Ovary (tissue), 9 donors: Measurements from ENCODE around the gene PRIMA1. TPM values are rescaled to one million over a fixed set of nuclear protein-coding genes. Genes with fewer than 3 reads are reported as not detected.

ENCODE experiments used
- DNase-seq, 5 donors: peaks; one replicate each; pipeline ENCODE4 v3.0.0-alpha.2; 2019 to 2020
- H3K27ac ChIP-seq, 2 donors: fragments of 200-600 bp; one replicate each; pipeline versions ENCODE4 v1.5.1 to v1.8.0; 2019 to 2022
- H3K27me3 ChIP-seq: fragments of 200-600 bp; one replicate; pipeline ENCODE4 v1.8.0; 2022
- H3K36me3 ChIP-seq: fragments of 200-600 bp; sonication (generic); one replicate; pipeline ENCODE4 v1.5.1; 2019
- H3K4me1 ChIP-seq: one replicate; pipeline ENCODE4 v1.8.1; 2013; ENCODE audit warnings: mild to moderate bottlenecking, moderate library complexity; ENCODE audit not compliant: insufficient read depth
- H3K4me3 ChIP-seq: fragments of 200-600 bp; sonication (generic); one replicate; pipeline ENCODE4 v1.5.1; 2017
- H3K9me3 ChIP-seq, 2 donors: fragments of 200-600 bp in 1 of 2; sonication (generic) in 1 of 2; one replicate each; pipeline versions ENCODE4 v1.5.1 to v1.8.1; 2013 to 2019; ENCODE audit warnings: mild to moderate bottlenecking in 1 of 2, moderate library complexity in 1 of 2
- CTCF ChIP-seq, 3 donors: fragments of 450-650 bp in 2 of 3; fragments of 200-600 bp in 1 of 3; IDR thresholded peaks; one replicate each; pipeline versions ENCODE4 v1.5.1 to v1.8.0; 2016 to 2022; ENCODE audit warnings: antibody characterized with exemption in 3 of 3, mild to moderate bottlenecking in 1 of 3
- EP300 ChIP-seq: sonication (generic); formaldehyde crosslinking; IDR thresholded peaks from one replicate; pipeline ENCODE4 v1.6.1; 2017; ENCODE audit warnings: antibody characterized with exemption
- POLR2A ChIP-seq: fragments of 450-650 bp; IDR thresholded peaks from one replicate; pipeline ENCODE4 v1.6.1; 2017; ENCODE audit warnings: antibody characterized with exemption, mild to moderate bottlenecking, moderate library complexity
- WGBS, 3 donors: extraction: QIAGEN DNeasy Blood & Tissue Kit in 1 of 3; methylation state at CpG; one replicate each; pipeline versions ENCODE4 v1.1.5 to v1.1.7; 2013 to 2017; 5-methylcytosine and 5-hydroxymethylcytosine counted together
- intact Hi-C, 4 donors: fragments of 100-400 bp; cut with DNase I; formaldehyde crosslinking; loops; one replicate each; pipeline versions ENCODE4 v1.11.0 to v1.15.1; 2022 to 2023
- polyA plus RNA-seq, 2 donors: library from polyadenylated mRNA; stranded (reverse); fragments of 200-250 nt in 1 of 2; fragments of 350-450 nt in 1 of 2; fragmentation: Illumina TruSeq in 1 of 2; extraction: RNeasy Lipid Tissue Mini Kit (QIAGEN cat#74804) in 1 of 2; gene quantifications; one replicate each; pipeline ENCODE4 v1.2.3, GENCODE V29; 2013 to 2014
- total RNA-seq, 7 donors: library from RNA; depleted of rRNA in 2 of 7; stranded (reverse); fragments of >200 nt in 2 of 7; fragmentation: NEBNext Ultra II Directional in 3 of 7; extraction: Animal tissue kit (Norgen Biotek cat#: 25700) in 3 of 7; gene quantifications; one replicate each; pipeline versions ENCODE4 v1.1.0 to v1.2.4, GENCODE V29; 2016 to 2023
- donor health status: DM: no; HTN: no; CAD: no; lungs with moderate emphysema.
- donor health status: DM: no; HTN: no; CAD: no.
- donor health status: Bipolar disorder and iron deficiency.
- donor health status: DM: yes; HTN: yes; CAD: no.
- donor health status: DM: no; HTN: no; CAD: no.
- donor health status: DM: yes; HTN: yes; CAD: no.

Gene PRIMA1
- total and polyA plus RNA-seq, 9 donors = 2.3 to 11.5 (median 4.2) TPM

- 87 to 90% (median 88%) methylated on average over 13 of the region's 13 CpGs for WGBS, 3 donors
- no peaks in the 10 kb centered on the region for H3K9me3 ChIP-seq
- no peak for DNase-seq
- no peak overlapping the region for H3K27ac ChIP-seq
- TF ChIP-seq POLR2A = no peak
- TF ChIP-seq CTCF (IDR thresholded peaks at IDR 0.05) = no peak
- no peak for TF ChIP-seq EP300
- H3K36me3 ChIP-seq = no peaks in the 10 kb centered on the region
- intact Hi-C loops = no loop called here
- no peaks in the 10 kb centered on the region for H3K4me1 ChIP-seq
- H3K27me3 ChIP-seq = no peaks in the 10 kb centered on the region
- H3K4me3 ChIP-seq = no peak overlapping the region
Observed at GRCh38 chr14:93717668-93718320, 70.5 kb downstream of the PRIMA1 start.

DNA sequence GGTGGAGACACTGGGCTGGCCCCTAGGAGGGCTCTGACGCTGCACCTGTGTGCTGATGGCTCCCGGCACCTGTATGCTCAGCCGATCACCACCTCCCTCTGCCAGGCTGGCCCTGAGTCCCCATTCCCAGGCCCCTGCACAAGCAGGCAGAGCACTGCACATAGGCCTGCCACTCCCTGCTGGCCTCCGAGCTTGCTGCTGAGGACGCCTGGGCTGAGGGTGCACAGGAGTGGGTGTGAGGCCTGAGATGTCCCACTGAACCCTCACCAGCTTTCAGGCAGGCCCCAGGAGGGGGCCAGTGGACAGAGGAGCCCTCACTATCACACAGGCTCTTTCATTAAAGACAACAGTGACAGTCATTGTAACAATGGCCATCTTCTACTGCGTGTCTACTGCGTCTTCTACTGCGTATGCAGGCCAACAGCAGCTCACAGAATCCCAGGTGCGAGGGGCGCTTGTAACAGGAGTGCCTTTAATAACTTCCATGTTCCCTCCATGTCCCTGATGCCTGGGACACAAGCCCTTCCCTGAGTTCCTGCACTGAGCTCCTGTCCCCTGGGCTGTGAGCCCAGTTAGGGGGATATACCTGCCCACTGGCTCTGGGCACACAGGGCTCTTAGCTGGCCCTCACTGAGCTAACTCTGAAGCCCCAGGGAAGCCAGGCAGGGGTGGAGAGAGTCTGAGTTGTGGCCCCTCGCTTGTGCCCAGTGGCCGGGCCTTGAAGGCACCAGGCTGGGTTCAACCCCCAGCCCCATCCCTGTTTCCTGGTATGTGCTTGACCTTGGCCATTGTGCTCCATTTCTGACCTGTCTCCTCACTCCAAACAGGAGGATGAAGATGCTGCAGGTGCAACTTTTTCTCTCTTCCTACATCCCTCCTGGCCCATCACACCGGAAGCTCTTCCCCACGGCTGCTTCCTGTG is 71.3 kb downstream of the PRIMA1 start:
- intact Hi-C loops = no loop called here
- Histone ChIP-seq H3K9me3 (no peaks in the 10 kb centered on the region), H3K4me3 (no peak overlapping the region), H3K36me3 (no peaks in the 10 kb centered on the region), H3K4me1 (no peaks in the 10 kb centered on the region), H3K27ac (no peak overlapping the region), H3K27me3 (no peaks in the 10 kb centered on the region)
- WGBS, 3 donors = 87 to 91% (median 91%) methylated on average over 14 of the region's 14 CpGs
- DNase-seq = no peak
- no peak for TF ChIP-seq EP300
- TF ChIP-seq CTCF (IDR thresholded peaks at IDR 0.05) = no peak
- TF ChIP-seq POLR2A = no peak

DNA sequence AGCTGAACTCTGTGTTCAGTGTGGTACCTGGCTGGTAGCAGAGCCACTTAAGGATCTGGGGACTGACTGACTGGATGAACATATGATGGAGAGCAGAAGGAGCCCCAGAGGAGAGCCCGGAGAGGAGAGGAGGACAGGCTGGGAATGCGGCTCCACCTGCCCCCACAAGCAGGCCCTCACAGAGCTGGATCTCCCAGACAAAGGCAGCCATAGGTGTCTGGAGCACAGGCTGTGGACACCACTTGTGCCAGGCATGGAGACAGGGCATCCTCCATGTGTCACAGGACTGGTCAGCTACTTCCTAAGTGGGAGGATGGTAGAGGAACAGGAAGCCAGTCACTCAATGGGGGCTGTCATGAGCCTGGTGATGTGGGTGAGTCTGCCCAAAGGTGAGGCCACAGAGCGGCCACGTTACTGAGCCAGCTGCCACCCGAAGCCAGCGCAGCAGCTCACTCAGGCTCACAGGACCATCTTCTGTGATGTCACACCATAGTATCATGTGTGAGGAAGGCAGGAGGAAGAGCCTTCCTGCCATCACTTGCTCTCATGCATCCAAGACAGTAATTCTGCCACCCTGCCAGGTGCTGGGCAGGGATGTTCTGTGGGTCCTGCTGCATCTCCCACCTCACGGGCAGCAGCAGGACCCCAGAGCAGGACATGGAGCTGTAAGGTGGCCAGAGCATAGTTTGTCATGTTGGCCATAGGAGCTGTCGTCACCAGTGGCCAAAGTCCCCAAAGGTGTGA is 72.1 kb downstream of the PRIMA1 start:
- Histone ChIP-seq H3K4me1 (no peaks in the 10 kb centered on the region), H3K9me3 (no peaks in the 10 kb centered on the region), H3K27ac (no peak overlapping the region), H3K4me3 (no peak overlapping the region), H3K36me3 (no peaks in the 10 kb centered on the region), H3K27me3 (no peaks in the 10 kb centered on the region)
- intact Hi-C loops = no loop called here
- no peak for DNase-seq
- TF ChIP-seq CTCF (IDR thresholded peaks at IDR 0.05) (no peak), EP300 (no peak), POLR2A (no peak)
- WGBS, 3 donors = 80 to 93% (median 86%) methylated on average over 8 of the region's 8 CpGs

DNA sequence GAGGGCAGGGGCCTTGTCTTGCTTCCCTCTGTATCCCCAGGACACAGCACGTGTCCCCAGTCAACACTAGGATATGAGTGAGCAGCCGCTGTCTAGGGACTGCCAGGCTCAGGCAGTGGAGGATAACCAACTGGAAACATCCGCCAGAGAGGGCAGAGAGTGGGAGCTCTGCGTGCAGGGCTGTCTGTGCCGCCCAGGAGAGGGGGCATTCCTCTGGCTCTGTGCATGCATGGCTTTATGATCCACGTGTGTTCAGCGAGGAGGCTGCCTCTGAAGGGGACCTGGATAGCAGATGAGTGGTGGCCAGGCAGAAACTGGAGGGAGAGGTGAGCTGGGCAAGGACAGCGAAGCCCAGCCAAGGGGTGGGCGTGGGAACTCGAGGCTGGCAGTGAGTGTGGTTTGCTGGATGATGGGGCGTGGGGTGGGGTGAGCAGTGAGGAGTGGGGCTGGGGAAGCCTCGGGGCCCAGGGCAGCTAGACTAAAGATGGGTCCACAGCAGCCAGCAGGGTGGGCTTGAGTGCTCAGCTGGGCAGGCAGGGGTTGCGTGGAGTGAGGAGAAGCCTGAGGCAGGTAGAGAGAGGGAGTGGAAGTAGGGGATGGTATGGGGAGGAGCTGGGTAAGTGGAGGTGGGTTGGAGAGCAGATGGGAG is 72.9 kb downstream of the PRIMA1 start:
- 67 to 78% (median 68%) methylated on average over 13 of the region's 13 CpGs for WGBS, 3 donors
- intact Hi-C loops = no loop called here
- Histone ChIP-seq H3K9me3 (no peaks in the 10 kb centered on the region), H3K36me3 (no peaks in the 10 kb centered on the region), H3K27me3 (no peaks in the 10 kb centered on the region), H3K27ac (no peak overlapping the region), H3K4me3 (no peak overlapping the region), H3K4me1 (no peaks in the 10 kb centered on the region)
- DNase-seq = no peak
- TF ChIP-seq POLR2A = no peak
- no peak for TF ChIP-seq EP300
- no peak for TF ChIP-seq CTCF (IDR thresholded peaks at IDR 0.05)
